ENCODE results near the gene GPR176.

GPR176 gene

GRCh38 chr15:39886418-39886817 lies 33.6 kb downstream of the GPR176 start:
- H3K9me3 ChIP-seq (ENCODE audit: control insufficient read depth, low read length) = no peaks in the 10 kb centered on the region
- no peaks in the 10 kb centered on the region for H3K36me3 ChIP-seq (ENCODE audit: control insufficient read depth, insufficient read depth, low read length)
- no peaks in the 10 kb centered on the region for H3K27me3 ChIP-seq (ENCODE audit: control insufficient read depth, insufficient read depth, low read length)
- no peak overlapping the region for H3K4me3 ChIP-seq (ENCODE audit: low read length)
- peaks cover 31% of the 10 kb centered on the region for H3K4me1 ChIP-seq (ENCODE audit: control insufficient read depth, insufficient read depth, low read length)
- no peak overlapping the region for H3K9ac ChIP-seq (ENCODE audit: low read length)

GRCh38 chr15:39885099-39885777 lies 34.8 kb downstream of the GPR176 start:
- Histone ChIP-seq H3K4me3 (ENCODE audit: low read length) (no peak overlapping the region), H3K9ac (ENCODE audit: low read length) (no peak overlapping the region), H3K36me3 (ENCODE audit: control insufficient read depth, insufficient read depth, low read length) (no peaks in the 10 kb centered on the region), H3K4me1 (ENCODE audit: control insufficient read depth, insufficient read depth, low read length) (peaks cover 31% of the 10 kb centered on the region), H3K9me3 (ENCODE audit: control insufficient read depth, low read length) (no peaks in the 10 kb centered on the region), H3K27me3 (ENCODE audit: control insufficient read depth, insufficient read depth, low read length) (no peaks in the 10 kb centered on the region)

- Histone ChIP-seq H3K27me3 (ENCODE audit: control insufficient read depth, insufficient read depth, low read length) (no peaks in the 10 kb centered on the region), H3K9ac (ENCODE audit: low read length) (no peak overlapping the region), H3K4me3 (ENCODE audit: low read length) (no peak overlapping the region), H3K36me3 (ENCODE audit: control insufficient read depth, insufficient read depth, low read length) (no peaks in the 10 kb centered on the region), H3K4me1 (ENCODE audit: control insufficient read depth, insufficient read depth, low read length) (peaks cover 31% of the 10 kb centered on the region), H3K9me3 (ENCODE audit: control insufficient read depth, low read length) (no peaks in the 10 kb centered on the region)
Observed at GRCh38 chr15:39884351-39884750, 35.7 kb downstream of the GPR176 start.

- Histone ChIP-seq H3K9me3 (ENCODE audit: control insufficient read depth, low read length) (no peaks in the 10 kb centered on the region), H3K9ac (ENCODE audit: low read length) (no peak overlapping the region), H3K4me1 (ENCODE audit: control insufficient read depth, insufficient read depth, low read length) (peaks cover 15% of the 10 kb centered on the region), H3K4me3 (ENCODE audit: low read length) (no peak overlapping the region), H3K36me3 (ENCODE audit: control insufficient read depth, insufficient read depth, low read length) (no peaks in the 10 kb centered on the region), H3K27me3 (ENCODE audit: control insufficient read depth, insufficient read depth, low read length) (no peaks in the 10 kb centered on the region)
Observed at GRCh38 chr15:39882602-39883001, 37.5 kb downstream of the GPR176 start.

- Histone ChIP-seq H3K4me3 (ENCODE audit: low read length) (no peak overlapping the region), H3K36me3 (ENCODE audit: control insufficient read depth, insufficient read depth, low read length) (no peaks in the 10 kb centered on the region), H3K9ac (ENCODE audit: low read length) (no peak overlapping the region), H3K4me1 (ENCODE audit: control insufficient read depth, insufficient read depth, low read length) (peaks cover 9% of the 10 kb centered on the region), H3K9me3 (ENCODE audit: control insufficient read depth, low read length) (no peaks in the 10 kb centered on the region), H3K27me3 (ENCODE audit: control insufficient read depth, insufficient read depth, low read length) (no peaks in the 10 kb centered on the region)
Observed at GRCh38 chr15:39881790-39882189, 38.3 kb downstream of the GPR176 start.

- Histone ChIP-seq H3K4me3 (ENCODE audit: low read length) (no peak overlapping the region), H3K9me3 (ENCODE audit: control insufficient read depth, low read length) (no peaks in the 10 kb centered on the region), H3K4me1 (ENCODE audit: control insufficient read depth, insufficient read depth, low read length) (peaks cover 9% of the 10 kb centered on the region), H3K27me3 (ENCODE audit: control insufficient read depth, insufficient read depth, low read length) (no peaks in the 10 kb centered on the region), H3K9ac (ENCODE audit: low read length) (no peak overlapping the region), H3K36me3 (ENCODE audit: control insufficient read depth, insufficient read depth, low read length) (no peaks in the 10 kb centered on the region)
Observed at GRCh38 chr15:39880718-39881387, 39.2 kb downstream of the GPR176 start.

- no peak overlapping the region for H3K4me3 ChIP-seq (ENCODE audit: low read length)
- no peak overlapping the region for H3K9ac ChIP-seq (ENCODE audit: low read length)
- H3K36me3 ChIP-seq (ENCODE audit: control insufficient read depth, insufficient read depth, low read length) = no peaks in the 10 kb centered on the region
- no peaks in the 10 kb centered on the region for H3K9me3 ChIP-seq (ENCODE audit: control insufficient read depth, low read length)
- no peaks in the 10 kb centered on the region for H3K4me1 ChIP-seq (ENCODE audit: control insufficient read depth, insufficient read depth, low read length)
- no peaks in the 10 kb centered on the region for H3K27me3 ChIP-seq (ENCODE audit: control insufficient read depth, insufficient read depth, low read length)
Observed at GRCh38 chr15:39878406-39878785, 41.7 kb downstream of the GPR176 start.

- H3K9me3 ChIP-seq (ENCODE audit: control insufficient read depth, low read length) = no peaks in the 10 kb centered on the region
- H3K9ac ChIP-seq (ENCODE audit: low read length) = no peak overlapping the region
- H3K27me3 ChIP-seq (ENCODE audit: control insufficient read depth, insufficient read depth, low read length) = no peaks in the 10 kb centered on the region
- no peaks in the 10 kb centered on the region for H3K36me3 ChIP-seq (ENCODE audit: control insufficient read depth, insufficient read depth, low read length)
- no peak overlapping the region for H3K4me3 ChIP-seq (ENCODE audit: low read length)
- no peaks in the 10 kb centered on the region for H3K4me1 ChIP-seq (ENCODE audit: control insufficient read depth, insufficient read depth, low read length)
Observed at GRCh38 chr15:39874890-39875549, 45.0 kb downstream of the GPR176 start.

- Histone ChIP-seq H3K4me3 (ENCODE audit: low read length) (no peak overlapping the region), H3K9ac (ENCODE audit: low read length) (no peak overlapping the region), H3K27me3 (ENCODE audit: control insufficient read depth, insufficient read depth, low read length) (no peaks in the 10 kb centered on the region), H3K4me1 (ENCODE audit: control insufficient read depth, insufficient read depth, low read length) (no peaks in the 10 kb centered on the region), H3K9me3 (ENCODE audit: control insufficient read depth, low read length) (no peaks in the 10 kb centered on the region), H3K36me3 (ENCODE audit: control insufficient read depth, insufficient read depth, low read length) (no peaks in the 10 kb centered on the region)
Observed at GRCh38 chr15:39873978-39874377, 46.1 kb downstream of the GPR176 start.

GRCh38 chr15:39870537-39870936 lies 49.5 kb downstream of the GPR176 start:
- Histone ChIP-seq H3K4me1 (ENCODE audit: control insufficient read depth, insufficient read depth, low read length) (no peaks in the 10 kb centered on the region), H3K9me3 (ENCODE audit: control insufficient read depth, low read length) (no peaks in the 10 kb centered on the region), H3K4me3 (ENCODE audit: low read length) (no peak overlapping the region), H3K9ac (ENCODE audit: low read length) (no peak overlapping the region), H3K36me3 (ENCODE audit: control insufficient read depth, insufficient read depth, low read length) (no peaks in the 10 kb centered on the region), H3K27me3 (ENCODE audit: control insufficient read depth, insufficient read depth, low read length) (no peaks in the 10 kb centered on the region)

- Histone ChIP-seq H3K4me1 (ENCODE audit: control insufficient read depth, insufficient read depth, low read length) (no peaks in the 10 kb centered on the region), H3K9ac (ENCODE audit: low read length) (no peak overlapping the region), H3K36me3 (ENCODE audit: control insufficient read depth, insufficient read depth, low read length) (no peaks in the 10 kb centered on the region), H3K4me3 (ENCODE audit: low read length) (no peak overlapping the region), H3K9me3 (ENCODE audit: control insufficient read depth, low read length) (no peaks in the 10 kb centered on the region), H3K27me3 (ENCODE audit: control insufficient read depth, insufficient read depth, low read length) (no peaks in the 10 kb centered on the region)
Observed at GRCh38 chr15:39869858-39870515, 50.1 kb downstream of the GPR176 start.

GRCh38 chr15:39869254-39869653 lies 50.8 kb downstream of the GPR176 start:
- Histone ChIP-seq H3K4me3 (ENCODE audit: low read length) (no peak overlapping the region), H3K9ac (ENCODE audit: low read length) (no peak overlapping the region), H3K36me3 (ENCODE audit: control insufficient read depth, insufficient read depth, low read length) (no peaks in the 10 kb centered on the region), H3K9me3 (ENCODE audit: control insufficient read depth, low read length) (no peaks in the 10 kb centered on the region), H3K4me1 (ENCODE audit: control insufficient read depth, insufficient read depth, low read length) (no peaks in the 10 kb centered on the region), H3K27me3 (ENCODE audit: control insufficient read depth, insufficient read depth, low read length) (no peaks in the 10 kb centered on the region)

Measured in mucosa of stomach (tissue), 1 donor.